Measurements from ENCODE around the gene ELAC1. TPM values are rescaled to one million over a fixed set of nuclear protein-coding genes. Genes with fewer than 3 reads are reported as not detected.

ELAC1 gene
- total RNA-seq, 4 donors from 2014 or later: 3.4 to 14.2 (median 5.0) TPM

DNA sequence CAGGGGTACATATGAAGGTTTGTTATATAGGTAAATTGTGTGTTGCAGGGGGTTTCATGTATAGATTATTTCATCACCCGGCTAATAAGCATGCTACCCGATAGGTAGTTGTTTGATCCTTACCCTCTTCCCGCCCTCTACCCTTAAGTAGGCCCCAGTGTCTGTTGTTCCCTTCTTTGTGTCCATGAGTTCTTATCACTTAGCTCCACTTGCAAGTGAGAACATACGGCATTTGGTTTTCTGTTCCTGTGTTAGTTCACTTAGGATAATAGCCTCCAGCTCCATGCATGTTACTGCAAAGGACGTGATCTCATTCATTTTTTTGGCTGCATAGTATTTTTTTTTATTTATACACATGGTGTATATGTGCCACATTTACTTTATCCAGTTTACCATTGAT, 34.2 kb upstream of the ELAC1 start:
- Histone ChIP-seq H3K4me3 (no peak overlapping the region), H3K36me3 (peaks cover 0 to 33% of the 10 kb centered on the region in 2 donors), H3K27ac (no peak overlapping the region), H3K27me3 (no peaks in the 10 kb centered on the region), H3K4me1 (no peaks in the 10 kb centered on the region), H3K9me3 (no peaks in the 10 kb centered on the region)
- ATAC-seq: no peak
- WGBS, 2 donors (ENCODE audit: low coverage in 1 of 2): 94 to 96% methylated on average over 5 of the region's 5 CpGs
- TF ChIP-seq POLR2A (IDR thresholded peaks at IDR 0.05) (no peak), EP300 (IDR thresholded peaks at IDR 0.05) (no peak), POLR2AphosphoS5 (IDR thresholded peaks at IDR 0.05) (no peak)
- TF ChIP-seq, protein P1, sequence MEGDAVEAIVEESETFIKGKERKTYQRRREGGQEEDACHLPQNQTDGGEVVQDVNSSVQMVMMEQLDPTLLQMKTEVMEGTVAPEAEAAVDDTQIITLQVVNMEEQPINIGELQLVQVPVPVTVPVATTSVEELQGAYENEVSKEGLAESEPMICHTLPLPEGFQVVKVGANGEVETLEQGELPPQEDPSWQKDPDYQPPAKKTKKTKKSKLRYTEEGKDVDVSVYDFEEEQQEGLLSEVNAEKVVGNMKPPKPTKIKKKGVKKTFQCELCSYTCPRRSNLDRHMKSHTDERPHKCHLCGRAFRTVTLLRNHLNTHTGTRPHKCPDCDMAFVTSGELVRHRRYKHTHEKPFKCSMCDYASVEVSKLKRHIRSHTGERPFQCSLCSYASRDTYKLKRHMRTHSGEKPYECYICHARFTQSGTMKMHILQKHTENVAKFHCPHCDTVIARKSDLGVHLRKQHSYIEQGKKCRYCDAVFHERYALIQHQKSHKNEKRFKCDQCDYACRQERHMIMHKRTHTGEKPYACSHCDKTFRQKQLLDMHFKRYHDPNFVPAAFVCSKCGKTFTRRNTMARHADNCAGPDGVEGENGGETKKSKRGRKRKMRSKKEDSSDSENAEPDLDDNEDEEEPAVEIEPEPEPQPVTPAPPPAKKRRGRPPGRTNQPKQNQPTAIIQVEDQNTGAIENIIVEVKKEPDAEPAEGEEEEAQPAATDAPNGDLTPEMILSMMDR (IDR thresholded peaks at IDR 0.05): no peak

DNA sequence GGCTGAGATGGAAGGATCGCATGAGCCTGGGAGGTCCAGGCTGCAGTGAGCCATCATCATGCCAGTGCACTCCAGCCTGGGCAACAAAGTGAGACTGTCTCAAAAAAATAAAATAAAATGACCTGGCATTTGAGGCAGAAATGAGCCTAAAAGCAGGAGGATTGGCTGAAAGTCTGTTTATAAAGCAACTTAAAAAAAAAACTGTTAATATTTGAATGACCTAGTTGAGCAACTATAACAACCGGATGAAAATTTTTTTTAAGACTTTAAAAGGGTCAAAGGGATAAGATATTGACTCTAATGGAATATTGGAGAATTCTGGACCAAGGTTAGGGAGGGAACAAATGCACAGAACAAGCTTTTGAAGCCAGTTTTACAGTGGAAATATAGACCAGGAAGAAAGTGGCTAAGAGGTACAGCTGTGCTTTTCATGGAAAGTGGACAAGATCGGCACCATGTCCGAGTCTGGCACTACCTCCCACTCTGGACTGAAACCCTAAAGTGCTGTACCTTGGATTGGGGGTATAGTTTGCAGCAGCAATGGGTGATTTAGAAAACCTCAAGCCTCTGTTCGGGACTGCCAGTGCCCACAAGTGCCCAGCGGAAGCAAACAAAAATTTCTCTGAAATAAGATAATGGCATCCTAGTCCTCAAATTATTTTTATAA, 33.2 kb upstream of the ELAC1 start:
- Histone ChIP-seq H3K4me1 (no peaks in the 10 kb centered on the region), H3K9me3 (no peaks in the 10 kb centered on the region), H3K27ac (no peak overlapping the region), H3K4me3 (no peak overlapping the region), H3K36me3 (peaks cover 0 to 27% of the 10 kb centered on the region in 2 donors), H3K27me3 (no peaks in the 10 kb centered on the region)
- no peak for ATAC-seq
- TF ChIP-seq EP300 (IDR thresholded peaks at IDR 0.05) (no peak), POLR2A (IDR thresholded peaks at IDR 0.05) (no peak), POLR2AphosphoS5 (IDR thresholded peaks at IDR 0.05) (no peak)
- TF ChIP-seq, protein P1 (IDR thresholded peaks at IDR 0.05): no peak
- 96 to 97% methylated on average over 6 of the region's 6 CpGs for WGBS, 2 donors (ENCODE audit: low coverage in 1 of 2)

DNA sequence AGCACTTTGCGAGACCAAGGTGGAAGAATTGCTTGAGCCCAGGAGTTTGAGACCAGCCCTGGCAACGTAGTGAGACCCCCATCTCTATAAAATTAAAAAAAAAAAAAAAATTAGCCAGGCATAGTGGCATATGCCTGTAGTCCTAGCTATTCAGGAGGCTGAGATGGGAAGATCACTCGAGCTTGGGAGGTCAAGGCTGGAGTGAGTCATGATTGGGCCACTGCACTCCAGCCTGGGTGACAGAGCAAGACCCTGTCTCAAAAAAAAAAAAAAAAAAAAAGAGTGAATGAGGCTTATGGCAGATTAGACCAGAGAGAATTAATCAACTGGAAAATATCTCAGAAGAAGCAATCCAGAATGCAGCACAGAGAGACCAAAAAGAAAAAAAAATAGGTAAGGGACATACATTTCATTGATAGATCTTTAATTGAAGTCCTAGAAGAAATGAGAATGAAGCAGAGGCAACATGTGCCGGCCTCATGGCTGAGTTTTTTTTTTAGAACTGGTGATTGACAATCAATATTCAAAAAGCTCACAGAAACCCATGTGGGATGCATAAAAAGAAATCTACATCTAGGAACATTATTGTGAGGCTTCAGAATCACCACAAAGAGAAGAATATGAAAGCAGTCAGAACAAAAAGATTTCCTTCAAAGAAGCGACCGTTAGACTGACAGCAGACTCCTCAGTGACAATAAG, 32.2 kb upstream of the ELAC1 start:
- H3K9me3 ChIP-seq: no peaks in the 10 kb centered on the region
- WGBS, 2 donors (ENCODE audit: low coverage in 1 of 2): 96% methylated on average over 3 to 6 of the region's 6 CpGs
- no peak for TF ChIP-seq POLR2A (IDR thresholded peaks at IDR 0.05)
- TF ChIP-seq, protein P1 (IDR thresholded peaks at IDR 0.05): no peak
- no peak for TF ChIP-seq POLR2AphosphoS5 (IDR thresholded peaks at IDR 0.05)
- no peak for TF ChIP-seq EP300 (IDR thresholded peaks at IDR 0.05)

DNA sequence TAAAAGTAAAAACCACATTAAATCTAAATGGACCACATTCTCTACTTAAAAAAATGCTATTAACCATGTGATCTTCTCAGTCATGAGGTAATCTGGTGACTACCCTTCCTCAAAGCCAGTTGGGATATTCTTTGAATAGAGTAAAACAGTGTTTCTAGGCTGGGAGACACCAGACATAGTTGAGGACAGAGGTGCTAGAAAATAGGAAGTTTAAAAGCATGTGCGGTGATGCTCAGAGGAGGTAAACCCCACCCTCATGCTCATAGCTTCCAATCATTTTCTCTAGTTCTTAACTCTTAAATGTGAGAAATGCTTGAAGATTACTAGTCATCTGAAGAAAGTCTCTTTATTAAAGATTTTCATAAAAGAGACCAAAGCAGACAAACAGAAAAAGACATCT, 30.7 kb upstream of the ELAC1 start:
- no peaks in the 10 kb centered on the region for H3K9me3 ChIP-seq
- TF ChIP-seq POLR2A (IDR thresholded peaks at IDR 0.05) (no peak), POLR2AphosphoS5 (IDR thresholded peaks at IDR 0.05) (no peak), EP300 (IDR thresholded peaks at IDR 0.05) (no peak)
- 90 to 100% methylated on average over 1 of the region's 1 CpG for WGBS, 2 donors (ENCODE audit: low coverage in 1 of 2)
- peaks cover 0 to 38% of the 10 kb centered on the region in 2 donors for H3K36me3 ChIP-seq
- H3K27me3 ChIP-seq: no peaks in the 10 kb centered on the region
- no peak overlapping the region for H3K27ac ChIP-seq
- H3K4me1 ChIP-seq: no peaks in the 10 kb centered on the region
- no peak overlapping the region for H3K4me3 ChIP-seq
- no peak for ATAC-seq

More for the DNA sequence above, 32.2 kb upstream of the ELAC1 start:
- H3K36me3 ChIP-seq: peaks cover 0 to 36% of the 10 kb centered on the region in 2 donors
- H3K4me3 ChIP-seq: no peak overlapping the region
- ATAC-seq: no peak
- no peak overlapping the region for H3K27ac ChIP-seq
- H3K4me1 ChIP-seq: no peaks in the 10 kb centered on the region
- no peaks in the 10 kb centered on the region for H3K27me3 ChIP-seq

DNA sequence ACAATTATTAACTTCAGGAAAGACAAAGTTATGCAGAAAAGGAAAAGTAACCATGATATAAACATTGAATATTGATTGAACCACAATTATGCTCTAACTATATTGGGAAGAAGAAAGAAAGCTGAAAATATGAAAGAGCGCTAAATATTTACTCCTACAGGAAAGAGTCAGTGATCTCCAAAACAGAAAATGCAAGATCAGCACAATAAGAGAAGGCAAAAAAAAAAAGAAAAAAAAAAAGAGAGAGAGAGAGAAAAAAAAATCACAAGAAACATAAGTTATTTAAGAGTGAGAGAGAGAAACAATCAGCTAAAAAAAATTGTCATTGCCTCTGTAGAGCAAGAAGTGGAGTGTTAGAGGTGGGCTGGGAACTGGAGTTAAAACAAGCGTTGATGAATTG, 28.9 kb upstream of the ELAC1 start:
- peaks cover 0 to 24% of the 10 kb centered on the region in 2 donors for H3K36me3 ChIP-seq
- H3K27me3 ChIP-seq: no peaks in the 10 kb centered on the region
- ATAC-seq: no peak
- H3K9me3 ChIP-seq: no peaks in the 10 kb centered on the region
- H3K4me3 ChIP-seq: no peak overlapping the region
- H3K27ac ChIP-seq: no peak overlapping the region
- 100% methylated on average over 2 of the region's 2 CpGs for WGBS, 2 donors (ENCODE audit: low coverage in 1 of 2)
- H3K4me1 ChIP-seq: no peaks in the 10 kb centered on the region
- TF ChIP-seq POLR2AphosphoS5 (IDR thresholded peaks at IDR 0.05) (no peak), EP300 (IDR thresholded peaks at IDR 0.05) (no peak), POLR2A (IDR thresholded peaks at IDR 0.05) (no peak)
- TF ChIP-seq, protein P1 (IDR thresholded peaks at IDR 0.05): no peak

Measured in gastroesophageal sphincter (tissue), 4 donors.